GM18870 (cell line): ENCODE results near the gene P2RX2.

Source experiments
- ATAC-seq: cut with Tn5 transposase; IDR thresholded peaks from one replicate; pipeline ENCODE4 v1.9.1; 2021; ENCODE audit warnings: moderate library complexity; ENCODE audit not compliant: unreplicated experiment

P2RX2 gene

DNA sequence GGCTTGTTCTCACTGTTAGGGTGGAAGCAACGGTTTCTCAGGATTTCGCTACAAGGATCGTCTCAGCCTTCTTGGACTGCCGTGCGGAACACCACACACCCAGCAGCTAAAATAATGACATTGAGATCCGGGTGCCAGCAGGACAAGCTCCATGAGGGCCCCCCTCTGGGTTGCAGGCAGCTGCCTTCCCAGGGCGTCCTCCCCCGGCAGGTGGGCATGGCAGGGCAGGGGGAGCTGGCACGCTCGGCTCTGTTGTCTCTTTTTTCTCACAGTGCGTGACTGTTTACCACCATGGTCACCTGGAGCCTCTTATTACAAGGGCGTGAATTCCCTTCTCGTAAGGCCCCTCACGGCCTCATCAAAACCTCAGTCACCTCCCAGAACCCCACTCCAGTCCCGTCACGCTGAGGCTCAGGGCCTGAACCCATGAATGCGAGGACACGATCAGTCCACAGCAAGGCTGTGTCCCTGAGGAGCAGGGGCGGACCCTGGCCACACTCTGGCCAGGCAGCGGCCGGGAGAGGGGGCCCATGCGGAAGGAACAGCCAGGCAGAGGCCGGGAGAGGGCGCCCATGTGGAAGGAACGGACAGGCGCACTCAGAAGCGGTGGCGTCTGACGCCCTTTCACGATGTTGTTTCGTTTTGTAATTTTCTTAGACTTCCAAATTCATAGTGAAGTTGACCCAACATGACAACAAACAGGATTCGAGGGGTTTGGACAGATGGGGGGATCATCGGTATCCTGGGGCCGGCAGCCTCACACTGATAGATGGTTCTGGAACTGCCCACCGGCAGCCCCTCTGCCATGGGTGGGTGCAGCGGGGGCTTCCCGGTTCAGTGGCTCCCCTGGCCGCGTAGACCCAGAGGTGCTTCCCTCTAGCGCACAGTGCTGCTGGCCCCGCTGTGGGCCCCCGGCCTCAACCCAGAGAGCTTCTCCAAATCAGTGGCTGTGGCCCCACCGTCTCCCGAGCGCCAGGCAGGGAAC is 18.2 kb upstream of the P2RX2 start:
- ATAC-seq: no peak

DNA sequence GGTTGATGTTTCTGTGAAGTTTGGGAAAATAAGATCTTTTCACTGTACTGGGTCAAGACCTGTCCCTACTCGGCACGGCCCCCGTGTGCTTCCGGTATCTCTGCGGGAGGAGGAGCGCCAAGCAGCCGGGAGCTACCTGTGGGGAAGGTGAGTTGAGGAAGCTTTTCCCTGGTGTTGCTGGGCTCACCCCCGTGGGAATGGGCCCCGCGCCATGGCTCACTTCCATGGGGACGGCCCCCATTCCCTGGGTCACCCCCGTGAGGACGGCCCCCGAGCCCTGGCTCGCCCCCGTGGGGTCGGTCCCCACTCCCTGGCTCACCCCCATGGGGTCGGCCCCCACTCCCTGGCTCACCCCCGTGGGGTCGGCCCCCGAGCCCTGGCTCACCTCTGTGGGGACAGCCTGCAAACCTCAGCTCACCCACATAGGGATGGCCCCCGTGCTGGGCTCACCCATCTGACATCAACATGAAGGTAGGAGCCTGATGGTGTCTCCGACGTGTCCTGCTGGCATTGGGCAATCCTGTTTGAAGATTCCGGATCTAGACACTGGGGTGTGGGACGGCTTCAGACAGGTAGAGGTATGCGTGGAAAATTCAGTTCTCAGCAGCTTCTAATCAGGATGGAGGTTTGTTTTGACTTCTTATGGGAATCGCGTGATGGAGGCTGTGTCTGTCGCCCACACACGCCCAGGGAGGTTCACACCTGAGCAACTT is 17.2 kb upstream of the P2RX2 start:
- no peak for ATAC-seq

DNA sequence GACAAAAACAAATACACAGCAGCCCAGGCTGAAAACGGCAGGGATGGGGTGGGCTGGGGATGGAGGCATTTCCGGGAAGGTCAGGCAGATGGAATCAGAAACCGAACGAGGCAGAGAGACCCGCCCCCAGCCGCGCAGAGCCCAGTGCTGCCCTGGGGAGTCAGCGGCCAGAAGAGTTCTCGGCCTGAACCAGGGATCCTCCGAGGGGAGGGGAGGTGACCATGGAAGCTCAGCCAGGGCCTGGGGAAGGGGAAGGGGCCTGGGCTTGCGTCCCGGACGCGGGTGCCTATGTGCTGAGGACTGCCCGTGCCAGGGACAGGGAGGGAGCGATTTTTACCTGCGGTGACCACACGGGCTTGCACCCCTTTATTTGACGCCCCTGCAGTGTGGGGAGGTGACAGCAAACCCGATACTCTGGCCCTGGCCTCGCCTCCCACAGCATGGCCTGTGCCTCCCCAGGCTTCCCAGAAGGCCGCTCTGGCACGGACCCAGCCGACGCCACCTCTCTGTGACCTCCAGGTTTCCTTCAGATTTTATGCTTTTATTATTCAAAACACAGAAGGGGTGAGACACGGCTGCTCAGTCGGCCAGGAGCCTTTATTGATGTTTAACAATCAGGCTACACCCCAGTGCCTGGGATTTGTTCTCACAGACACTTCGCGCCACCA is 15.9 kb upstream of the P2RX2 start:
- no peak for ATAC-seq

DNA sequence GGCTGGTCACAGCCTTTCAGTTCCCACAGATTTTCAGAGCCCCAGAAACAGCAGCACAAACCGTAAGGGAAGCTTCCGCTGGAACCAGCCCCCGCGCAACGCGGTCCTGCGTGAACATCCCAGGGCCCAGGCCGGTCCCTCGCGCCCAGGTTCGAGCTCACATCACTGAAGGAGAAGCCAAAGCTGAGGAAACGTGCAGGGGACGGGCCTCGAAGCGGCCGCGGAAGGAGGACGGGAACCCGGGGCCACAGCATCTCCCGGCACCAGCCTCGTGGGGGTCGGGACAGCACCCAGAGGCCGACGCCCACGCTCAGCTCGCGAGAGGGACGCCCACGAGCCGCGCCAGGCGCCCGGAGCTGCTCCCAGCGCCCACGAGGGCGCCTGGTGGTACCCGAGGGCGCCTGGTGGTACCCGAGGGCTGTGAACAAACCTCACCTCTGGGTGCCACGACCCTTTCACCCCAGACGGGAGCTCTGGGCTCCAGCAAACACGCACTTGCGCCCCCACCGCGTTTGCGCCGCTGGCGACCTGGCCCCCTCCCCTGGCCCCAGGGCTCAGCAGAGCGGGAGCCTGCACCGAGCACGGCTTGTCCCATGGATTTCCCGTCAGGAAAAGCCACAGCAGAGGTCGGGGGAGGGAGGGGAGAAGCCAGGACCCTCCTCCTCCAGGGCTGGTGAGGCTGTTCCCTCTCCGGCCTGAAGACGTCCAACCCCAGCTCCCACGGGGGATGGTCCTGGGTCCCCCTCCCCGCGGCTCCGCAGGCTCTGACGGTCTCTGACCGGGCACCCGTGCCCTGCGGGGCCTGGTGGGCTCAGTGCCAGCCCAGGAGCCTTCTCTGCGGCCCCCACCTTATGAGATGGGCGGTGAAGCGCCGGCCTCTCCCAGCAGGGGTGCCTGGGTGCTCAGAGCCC is 15.1 kb upstream of the P2RX2 start:
- ATAC-seq: no peak

DNA sequence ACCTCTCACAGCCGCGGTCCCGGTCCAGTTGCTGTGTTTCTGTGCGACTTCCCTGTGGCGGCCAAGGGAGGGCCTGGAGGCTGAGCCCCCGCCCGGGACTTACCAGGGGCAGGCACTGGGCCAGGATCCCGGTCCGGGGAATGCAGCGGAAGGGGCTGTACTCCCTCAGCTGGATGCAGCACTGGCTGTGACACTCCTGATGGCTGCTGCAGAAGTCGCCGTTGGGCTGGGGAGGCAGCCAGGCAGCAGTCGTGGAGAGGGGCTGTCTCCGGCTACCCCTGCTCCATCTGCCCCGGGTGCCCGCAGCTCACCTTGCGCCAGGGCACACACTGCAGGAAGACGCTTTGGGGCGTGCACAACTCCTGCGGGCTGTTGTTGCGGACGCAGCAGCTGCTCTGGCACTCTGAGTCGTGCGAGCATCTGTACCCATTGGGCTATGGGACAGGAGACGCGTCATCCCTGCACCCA is 14.4 kb upstream of the P2RX2 start:
- no peak for ATAC-seq

DNA sequence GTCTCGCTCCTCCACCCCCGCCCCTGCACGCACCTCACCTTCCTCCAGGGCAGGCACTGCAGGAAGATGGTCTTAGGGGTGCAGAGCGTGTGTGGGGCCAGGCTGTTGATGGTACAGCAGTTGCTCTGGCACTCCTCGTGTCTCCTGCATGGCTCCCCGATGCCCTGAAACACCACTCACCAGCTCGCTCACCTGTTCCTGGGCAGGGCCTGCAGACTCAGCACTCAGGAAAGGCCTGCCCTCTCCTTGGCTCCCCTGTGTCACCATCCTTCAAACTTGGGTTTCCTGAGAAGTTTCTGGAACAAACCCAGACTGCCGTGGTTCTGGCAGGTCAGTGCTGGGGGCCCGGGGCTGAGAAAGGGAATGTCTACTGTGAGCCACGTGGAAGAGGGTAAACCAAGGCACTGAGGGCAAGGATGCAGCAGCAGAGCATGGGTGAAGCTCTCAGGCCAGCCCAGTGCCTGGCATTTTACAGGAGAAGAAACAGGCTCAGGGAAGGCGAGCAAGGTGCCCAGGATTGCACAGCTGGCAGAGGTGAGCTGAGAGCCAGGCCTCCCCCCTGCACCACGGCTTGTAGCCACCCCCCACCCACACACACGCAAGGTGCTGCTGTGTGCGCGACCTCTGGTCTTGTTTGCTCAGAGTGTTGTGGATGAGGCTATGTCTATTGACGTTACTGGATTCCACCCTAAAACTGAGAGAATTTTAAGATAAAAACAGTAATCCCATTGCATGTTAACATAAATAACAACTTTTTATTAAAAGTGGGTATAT is 13.7 kb upstream of the P2RX2 start:
- ATAC-seq: no peak

DNA sequence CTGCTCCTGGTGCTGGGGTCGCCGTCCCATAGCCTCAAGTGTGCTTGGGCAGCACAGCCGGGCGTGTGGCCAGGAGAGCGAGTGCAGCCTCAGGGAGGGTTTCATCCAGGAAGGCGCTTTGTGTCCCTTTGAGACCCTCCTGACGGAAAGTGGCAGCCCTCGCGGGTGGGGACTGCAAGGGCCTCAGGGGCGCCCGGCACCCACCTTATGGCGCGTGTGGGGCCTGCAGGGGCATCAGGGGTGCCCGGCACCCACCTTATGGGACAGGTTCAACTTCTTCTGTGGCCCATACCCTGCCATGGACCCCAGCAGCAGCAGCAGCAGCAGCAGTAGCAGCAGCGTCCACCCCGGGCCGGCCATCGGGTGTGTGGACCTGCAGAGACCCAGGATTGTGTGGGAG is 12.7 kb upstream of the P2RX2 start:
- no peak for ATAC-seq

DNA sequence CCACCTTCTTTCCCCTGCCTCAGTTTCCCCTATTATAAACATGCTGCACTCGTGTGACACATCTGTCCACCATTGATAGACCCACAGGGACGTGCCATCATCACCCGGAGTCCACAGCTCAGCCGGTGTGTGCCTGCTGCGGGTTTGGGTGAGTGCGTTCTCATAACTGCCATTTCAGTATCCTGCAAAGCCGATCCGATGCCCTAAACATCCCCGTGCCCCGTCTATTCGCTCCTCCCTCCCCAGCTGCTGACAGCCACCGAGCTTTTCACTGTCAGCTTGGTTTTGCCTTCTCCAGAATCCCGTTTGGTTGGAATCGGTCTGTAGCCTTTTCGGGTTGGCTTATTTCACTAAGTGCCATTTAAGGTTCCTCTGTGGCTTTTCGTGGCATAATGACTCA is 12.1 kb upstream of the P2RX2 start:
- ATAC-seq: no peak

DNA sequence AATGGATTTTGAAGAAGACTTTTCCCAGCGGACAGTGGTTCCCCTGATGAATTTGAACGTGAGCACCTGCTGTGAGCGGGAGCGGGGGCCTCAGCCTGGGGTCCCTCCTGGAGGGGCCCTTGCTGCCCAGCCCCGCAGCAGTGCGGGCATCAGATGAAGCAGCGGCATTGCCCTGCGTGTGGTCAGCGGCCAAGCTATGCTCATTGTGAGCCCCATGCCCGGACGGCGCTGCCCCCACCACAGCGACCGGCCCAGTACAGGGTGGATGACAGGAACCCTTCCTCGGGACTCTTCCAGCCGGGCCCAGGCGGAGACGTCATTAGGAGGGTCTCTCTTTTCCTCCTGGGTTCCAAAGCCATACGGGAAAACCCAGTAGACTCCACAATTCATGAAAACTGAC is 11.6 kb upstream of the P2RX2 start:
- no peak for ATAC-seq

DNA sequence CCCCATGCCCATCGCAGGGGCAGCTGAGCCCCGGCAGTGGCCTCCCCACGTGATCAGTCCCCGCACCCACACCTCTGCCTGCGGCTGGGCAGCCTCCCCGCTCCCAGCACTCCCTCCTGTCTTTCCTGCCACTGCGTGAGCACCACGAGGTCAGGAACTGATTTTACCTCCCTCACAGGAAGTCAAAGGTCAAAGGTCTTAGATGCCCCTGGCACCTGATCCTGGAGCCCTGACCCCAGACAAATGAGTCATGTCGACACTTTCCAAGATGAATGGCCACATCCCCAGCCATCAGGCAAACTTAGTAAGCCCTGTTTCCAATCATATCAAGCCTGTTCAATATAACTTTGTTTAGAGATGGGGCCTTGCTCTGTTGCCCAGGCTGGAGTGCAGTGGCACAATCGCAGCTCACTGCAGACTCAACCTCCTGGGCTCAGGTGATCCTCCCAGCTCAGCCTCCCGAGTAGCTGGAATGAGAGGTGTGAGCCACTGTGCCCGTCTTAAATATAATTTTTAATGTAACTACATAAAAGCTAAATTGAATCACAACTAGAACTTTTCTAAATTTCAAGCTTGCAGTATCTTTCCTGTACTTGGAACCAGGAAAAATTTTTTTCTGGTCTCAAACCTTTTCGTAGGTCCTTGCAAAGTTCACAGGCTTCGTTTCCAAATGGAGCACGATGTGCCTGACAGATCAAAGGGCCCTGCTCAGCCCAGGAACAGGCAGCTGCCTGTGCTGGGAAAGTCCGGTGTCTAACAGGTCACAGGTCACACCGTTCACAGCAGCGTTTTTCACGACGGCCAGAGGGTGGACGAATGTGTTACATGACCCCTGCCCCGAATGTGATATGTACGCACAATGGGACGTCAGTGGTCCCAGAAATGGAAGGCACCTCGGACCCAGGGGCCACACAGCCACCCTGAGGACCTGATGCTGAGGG is 10.1 kb upstream of the P2RX2 start:
- no peak for ATAC-seq

DNA sequence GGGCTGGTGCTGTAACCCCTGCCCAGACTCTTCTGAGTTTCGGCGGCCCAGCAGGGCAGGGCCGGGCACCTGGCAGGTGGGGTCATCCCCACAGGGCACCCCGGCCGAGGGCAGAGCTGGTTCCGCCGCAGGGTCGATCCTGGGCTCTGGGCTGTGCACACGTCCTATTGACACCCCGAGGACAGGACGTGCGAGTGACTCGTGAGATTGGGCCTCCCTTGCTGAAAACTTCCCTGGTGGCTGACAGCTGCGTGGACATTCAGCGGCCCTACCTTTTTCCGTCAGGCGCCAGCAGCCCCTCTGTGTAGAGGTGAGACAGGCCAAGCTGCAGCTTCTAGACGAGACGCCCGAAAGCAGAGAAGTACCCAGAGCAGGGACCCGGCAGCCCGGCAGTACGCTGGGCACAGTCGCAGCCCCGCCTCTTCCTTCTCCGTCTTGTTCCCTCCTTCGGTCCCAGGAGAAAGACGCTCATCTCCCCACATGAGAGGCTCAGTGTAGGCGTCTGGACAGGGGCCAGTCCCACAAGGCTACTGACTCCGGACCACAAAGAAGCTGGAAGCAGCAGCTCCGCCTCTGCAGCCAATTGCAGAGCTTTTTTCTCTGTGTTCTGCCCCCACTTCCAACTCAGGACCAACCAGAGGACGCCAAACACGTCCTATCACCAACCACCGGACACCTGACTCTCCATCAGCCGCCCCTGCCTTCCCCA is 8.4 kb upstream of the P2RX2 start, which contains the start of gene LRCOL1:
TSS of gene LRCOL1 (minus strand) at position 532 of the 709 bp plus-strand sequence. CDS start 4,331 bp downstream, outside the sequence.
- ATAC-seq: no peak

DNA sequence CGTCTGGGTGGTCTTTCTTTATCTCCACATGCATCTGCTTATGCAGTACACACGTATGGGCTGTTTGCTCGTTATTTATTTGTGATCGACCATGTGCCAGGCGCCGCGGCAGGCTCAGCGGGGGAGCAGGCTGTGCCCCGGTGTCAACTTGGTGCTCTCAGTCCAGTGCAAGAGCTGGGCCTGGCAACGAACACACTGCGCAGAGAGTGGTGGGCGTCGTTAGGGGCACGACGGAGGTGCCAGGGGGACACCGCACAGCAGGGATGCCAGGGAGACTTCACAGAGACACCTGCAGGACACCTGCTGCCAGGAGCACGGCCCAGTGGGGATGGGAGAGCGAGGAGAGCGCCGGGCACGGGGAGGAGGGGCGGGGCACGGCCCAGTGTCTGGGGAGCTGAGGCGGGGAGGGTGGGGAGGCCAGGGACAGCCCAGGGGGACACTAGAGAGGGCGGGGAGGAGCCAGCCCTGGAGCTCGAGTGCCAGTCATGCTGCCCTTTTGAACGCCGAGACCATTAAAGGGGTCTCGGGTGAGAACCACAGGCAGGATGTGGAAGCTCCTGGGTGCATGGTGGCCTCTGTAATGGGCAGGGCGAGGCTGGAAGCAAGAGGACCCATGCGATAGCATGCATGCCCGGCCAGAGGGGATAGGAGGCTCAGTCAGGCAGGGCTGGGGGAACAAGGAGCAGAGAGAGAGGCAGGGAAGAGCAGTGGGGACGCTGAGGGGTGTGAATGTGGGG is 7.5 kb upstream of the P2RX2 start:
- no peak for ATAC-seq

DNA sequence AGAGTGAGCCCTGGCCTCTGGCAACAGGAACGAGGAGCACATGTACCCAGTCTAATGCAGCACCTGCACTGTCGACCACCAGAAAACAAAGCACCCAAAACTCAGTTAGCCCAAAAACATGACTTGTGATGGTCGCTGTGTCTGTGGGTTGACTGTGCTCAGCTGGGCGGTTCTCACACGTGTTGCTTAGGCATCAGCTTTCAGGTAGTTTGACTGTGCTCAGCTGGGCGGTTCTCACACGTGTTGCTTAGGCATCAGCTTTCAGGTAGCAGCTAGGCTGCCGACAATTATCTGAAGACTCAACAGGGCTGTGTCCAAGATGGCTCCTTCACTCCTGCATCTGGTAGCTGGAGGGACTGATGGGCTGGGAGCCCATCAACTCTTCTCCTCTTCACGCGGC is 7.0 kb upstream of the P2RX2 start:
- ATAC-seq: no peak

DNA sequence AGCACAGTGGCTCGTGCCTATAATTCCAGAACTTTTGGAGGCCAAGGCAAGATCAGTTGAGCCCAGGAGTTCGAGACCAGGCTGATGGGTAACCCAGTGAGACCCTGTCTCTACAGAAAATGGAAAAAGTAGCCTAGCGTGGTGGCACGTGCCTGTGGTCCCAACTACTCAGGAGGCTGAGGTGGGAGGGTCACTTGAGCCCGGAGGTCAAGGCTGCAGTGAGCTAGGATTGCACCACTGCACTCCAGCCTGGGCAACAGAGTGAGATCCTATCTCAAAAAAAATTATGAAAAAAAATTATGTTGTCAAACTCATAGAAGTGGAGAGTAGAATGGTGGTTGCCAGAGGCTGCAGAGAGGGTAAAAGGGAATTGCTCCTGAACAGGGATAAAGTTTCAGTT is 4.5 kb upstream of the P2RX2 start:
- ATAC-seq: no peak

DNA sequence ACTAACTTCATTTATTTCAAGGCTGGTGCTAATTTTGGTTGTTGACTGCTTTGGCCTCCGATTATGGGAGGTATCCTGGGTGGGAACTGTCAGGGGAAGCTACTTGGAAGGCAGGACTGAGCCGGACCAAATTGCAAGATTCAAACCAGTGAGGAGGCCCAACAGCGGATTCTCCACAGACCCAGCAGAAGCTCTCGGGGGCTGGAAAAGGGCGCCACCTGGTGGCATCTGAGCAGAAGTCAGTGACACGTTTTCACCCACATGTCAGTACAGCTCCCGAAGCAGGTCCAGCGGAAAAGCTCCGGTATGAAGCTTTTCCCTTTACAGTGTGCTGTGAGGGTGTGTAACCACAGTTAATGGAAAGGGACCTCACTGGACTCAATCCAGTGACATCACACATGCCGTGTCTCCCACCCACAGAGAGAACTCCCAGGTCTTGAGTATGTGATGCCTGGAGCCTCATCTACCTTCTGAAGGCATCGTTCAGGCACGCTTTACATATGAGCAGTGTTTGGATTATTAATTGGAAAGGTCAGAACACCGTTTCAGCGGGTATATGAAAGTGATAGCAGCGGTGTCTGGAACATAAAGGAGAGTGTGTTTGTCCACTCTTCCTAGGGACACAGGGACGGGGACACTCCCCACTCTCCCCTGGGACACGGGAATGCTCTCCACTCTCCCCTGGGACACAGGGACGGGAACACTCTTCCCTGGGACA is 3.6 kb upstream of the P2RX2 start:
- ATAC-seq: no peak

DNA sequence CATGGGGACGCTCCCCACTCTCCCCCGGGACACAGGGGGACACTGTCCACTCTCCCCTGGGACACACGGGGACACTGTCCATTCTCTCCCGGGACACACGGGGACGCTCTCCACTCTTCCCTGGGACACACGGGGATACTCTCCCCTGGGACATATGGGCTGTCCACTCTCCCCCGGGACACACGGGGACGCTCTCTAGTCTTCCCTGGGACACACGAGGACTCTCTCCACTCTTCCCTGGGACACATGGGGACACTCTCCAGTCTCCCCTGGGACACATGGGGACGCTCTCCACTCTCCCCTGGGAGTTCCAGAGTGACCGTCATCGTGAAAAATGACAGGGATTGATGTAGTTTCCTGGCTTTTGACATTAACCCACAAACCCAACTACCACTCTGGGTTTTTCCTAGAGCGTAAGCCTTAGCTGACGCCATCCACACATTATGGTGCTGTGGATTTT is 3.0 kb upstream of the P2RX2 start:
- no peak for ATAC-seq
